ENCODE data around the gene NISCH. TPM values are rescaled to one million over a fixed set of nuclear protein-coding genes. Genes with fewer than 3 reads are reported as not detected.
"Not testable (repeated sequence)": the region's sequence is repeated elsewhere in the genome, so short reads cannot be mapped to it uniquely, and the experiment has no call there.

The NISCH gene
- total RNA-seq, 2 experiments from 2014 or later = 50.4 to 52.5 TPM

DNA sequence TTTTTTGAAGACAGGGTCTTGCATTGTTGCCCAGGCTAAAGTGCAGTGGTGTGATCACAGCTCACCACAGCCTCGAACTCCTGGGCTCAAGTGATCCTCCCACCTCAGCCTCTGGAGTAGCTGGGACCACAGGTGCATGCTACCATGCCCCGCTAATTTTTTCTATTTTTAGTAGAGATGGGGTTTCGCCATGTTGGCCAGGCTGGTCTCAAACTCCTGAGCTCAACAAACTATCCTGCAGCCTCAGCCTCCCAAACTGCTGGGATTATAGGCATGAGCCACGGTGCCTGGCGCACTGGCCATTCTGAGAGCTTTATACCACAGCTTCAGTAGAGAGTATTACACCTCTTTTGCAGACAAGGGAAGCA is 71.3 kb downstream of the NISCH start:
- CTCF ChIA-PET = not testable (repeated sequence)

GRCh38 chr3:52527039-52527731 is 71.8 kb downstream of the NISCH start:
- Mint-ChIP-seq H3K27ac (no peak overlapping the region), H3K9me3 (no peaks in the 10 kb centered on the region), H3K4me3 (no peak overlapping the region), H3K4me1 (ENCODE audit: low read depth) (no peaks in the 10 kb centered on the region), H3K36me3 (ENCODE audit: low read depth) (peaks cover 5% of the 10 kb centered on the region), H3K27me3 (ENCODE audit: low read depth) (no peaks in the 10 kb centered on the region)
- CTCF ChIA-PET = no interaction called here
- intact Hi-C loops (cut with micrococcal nuclease) = no loop called here
- no peak for DNase-seq

More for the DNA sequence above, 71.3 kb downstream of the NISCH start:
- H3K9me3 Mint-ChIP-seq; H3K27me3 Mint-ChIP-seq (ENCODE audit: low read depth); H3K27ac Mint-ChIP-seq; H3K4me3 Mint-ChIP-seq; H3K4me1 Mint-ChIP-seq (ENCODE audit: low read depth); intact Hi-C loops (cut with micrococcal nuclease); DNase-seq; H3K36me3 Mint-ChIP-seq (ENCODE audit: low read depth): not testable (repeated sequence)

- no peak for DNase-seq
- no peak overlapping the region for H3K27ac Mint-ChIP-seq
- no peaks in the 10 kb centered on the region for H3K27me3 Mint-ChIP-seq (ENCODE audit: low read depth)
- H3K4me1 Mint-ChIP-seq (ENCODE audit: low read depth) = peaks cover 5% of the 10 kb centered on the region
- CTCF ChIA-PET = interaction anchor here (1.3 kb wide), 1 partner anchor 79 kb away, joined by 3 read pairs; no protein-coding TSS in a partner anchor
- no peak overlapping the region for H3K4me3 Mint-ChIP-seq
- peaks cover 5% of the 10 kb centered on the region for H3K36me3 Mint-ChIP-seq (ENCODE audit: low read depth)
- H3K9me3 Mint-ChIP-seq = no peaks in the 10 kb centered on the region
- intact Hi-C loops (cut with micrococcal nuclease) = no loop called here
Observed at GRCh38 chr3:52527732-52528585, 72.6 kb downstream of the NISCH start.

GRCh38 chr3:52528586-52529375 is 73.4 kb downstream of the NISCH start:
- Mint-ChIP-seq H3K27me3 (ENCODE audit: low read depth) (no peaks in the 10 kb centered on the region), H3K4me3 (no peak overlapping the region), H3K9me3 (no peaks in the 10 kb centered on the region), H3K27ac (no peak overlapping the region), H3K36me3 (ENCODE audit: low read depth) (peaks cover 5% of the 10 kb centered on the region), H3K4me1 (ENCODE audit: low read depth) (peaks cover 5% of the 10 kb centered on the region)
- DNase-seq = peak; percentile 2
- intact Hi-C loops (cut with micrococcal nuclease) = no loop called here
- CTCF ChIA-PET = interaction anchor here (0.5 to 1.3 kb wide), 2 partner anchors 55 to 80 kb away, joined by 3 read pairs; no protein-coding TSS in a partner anchor

DNA sequence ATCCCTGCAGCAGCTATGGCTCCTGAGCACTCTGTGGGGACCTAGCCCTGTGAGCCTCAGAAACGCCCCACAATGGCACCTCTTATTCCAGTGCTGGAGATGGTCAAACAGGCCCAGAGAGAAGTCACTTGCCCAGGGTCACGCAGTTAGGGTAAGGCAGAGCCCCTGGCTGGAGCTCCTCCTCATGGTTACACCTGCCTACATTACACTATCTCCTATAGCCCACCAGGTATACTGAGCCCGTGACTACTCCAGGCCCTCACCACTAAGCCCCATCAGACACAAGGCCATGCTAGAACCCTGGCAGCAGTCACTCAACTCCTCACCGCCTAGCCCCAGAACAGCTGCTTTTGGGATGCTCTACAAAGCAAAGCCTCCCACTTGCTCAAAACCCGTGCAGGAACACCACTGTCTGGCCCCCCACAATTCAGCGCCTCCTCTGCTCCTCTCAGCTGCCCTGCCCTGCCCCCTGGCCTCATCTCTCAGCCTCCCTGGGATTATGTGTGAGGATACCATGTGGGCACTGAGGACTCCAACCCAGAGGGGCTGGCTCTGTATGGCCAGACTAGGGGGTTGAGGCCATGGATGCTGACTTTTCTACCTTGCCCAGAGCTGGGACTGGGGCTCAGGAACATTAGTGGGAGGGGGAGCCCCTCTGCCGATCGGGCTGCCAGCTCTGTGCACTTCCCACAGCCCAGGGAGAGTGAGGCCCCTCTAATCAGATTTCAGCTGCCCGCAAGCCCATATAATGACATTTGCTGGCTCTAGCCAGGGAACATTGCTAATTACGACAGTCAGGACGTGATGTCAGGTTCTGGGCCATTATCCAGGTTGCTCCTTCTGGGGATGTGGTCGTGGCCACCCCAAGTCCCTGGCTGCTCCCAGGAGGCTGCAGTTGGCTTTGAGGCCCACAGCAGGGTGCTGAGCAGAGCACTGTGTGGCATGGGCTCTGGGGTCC is 74.3 kb downstream of the NISCH start:
- DNase-seq = peak; percentile 3
- no peaks in the 10 kb centered on the region for H3K9me3 Mint-ChIP-seq
- H3K36me3 Mint-ChIP-seq (ENCODE audit: low read depth) = no peaks in the 10 kb centered on the region
- no peak overlapping the region for H3K27ac Mint-ChIP-seq
- no peak overlapping the region for H3K4me3 Mint-ChIP-seq
- intact Hi-C loops (cut with micrococcal nuclease) = loop anchor here (10.0 kb wide), 2 partner anchors 515 to 815 kb away; partner anchors contain the start of genes DCP1A and SFMBT1
- H3K27me3 Mint-ChIP-seq (ENCODE audit: low read depth) = no peaks in the 10 kb centered on the region
- H3K4me1 Mint-ChIP-seq (ENCODE audit: low read depth) = peaks cover 5% of the 10 kb centered on the region
- CTCF ChIA-PET = interaction anchor here (0.5 to 1.3 kb wide), 2 partner anchors 54 to 81 kb away, joined by 3 read pairs; no protein-coding TSS in a partner anchor

DNA sequence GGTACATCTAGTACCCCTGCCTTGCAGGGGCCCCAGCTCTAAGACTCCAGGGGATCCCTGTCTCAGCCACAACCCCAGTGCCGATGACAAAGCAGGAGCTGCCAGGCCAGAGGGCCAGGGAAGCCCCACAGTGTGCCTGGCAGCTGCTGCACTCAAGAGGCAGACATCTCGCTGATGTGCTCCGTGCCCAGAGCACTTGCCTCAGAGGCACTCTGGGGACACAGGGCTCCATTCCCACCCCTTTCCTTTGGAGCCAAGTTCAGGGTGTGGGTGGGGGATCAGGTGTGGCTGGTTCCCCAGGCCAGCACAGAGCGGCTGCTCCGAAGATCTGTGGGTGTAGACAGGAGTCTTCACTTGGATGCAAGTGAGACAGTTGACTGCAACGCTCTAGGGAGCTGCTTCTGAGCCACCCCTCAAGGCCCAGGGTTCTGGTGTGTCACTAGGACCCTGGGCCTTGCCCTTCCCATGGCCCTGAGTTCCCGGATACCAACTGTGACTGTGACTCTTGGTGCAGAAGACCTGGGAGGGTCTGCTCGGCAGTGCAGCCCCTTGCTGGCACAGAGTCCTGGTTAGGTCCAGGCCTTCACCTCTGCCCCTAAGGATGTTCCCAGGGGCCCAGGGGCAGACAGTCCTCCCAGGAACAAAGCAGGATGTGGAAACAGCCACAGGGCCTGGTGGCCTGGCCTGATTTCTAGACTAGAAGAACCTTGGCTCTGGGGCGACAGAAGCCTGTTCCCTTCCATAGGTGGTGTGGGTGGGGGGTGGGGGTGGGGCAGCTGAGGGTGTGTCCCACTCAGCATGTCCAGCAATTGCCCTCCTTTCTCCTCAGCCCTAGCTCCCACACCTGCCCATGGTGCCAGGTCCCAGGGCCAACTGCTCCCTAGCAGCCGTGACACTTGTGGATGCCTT is 75.8 kb downstream of the NISCH start:
- CTCF ChIA-PET = no interaction called here
- no peak overlapping the region for H3K4me3 Mint-ChIP-seq
- H3K9me3 Mint-ChIP-seq = no peaks in the 10 kb centered on the region
- H3K4me1 Mint-ChIP-seq (ENCODE audit: low read depth) = peaks cover 14% of the 10 kb centered on the region
- H3K27ac Mint-ChIP-seq = no peak overlapping the region
- H3K27me3 Mint-ChIP-seq (ENCODE audit: low read depth) = no peaks in the 10 kb centered on the region
- DNase-seq = no peak
- intact Hi-C loops (cut with micrococcal nuclease) = loop anchor here (10.0 kb wide), 2 partner anchors 514 to 814 kb away; partner anchors contain the start of genes DCP1A and SFMBT1
- H3K36me3 Mint-ChIP-seq (ENCODE audit: low read depth) = no peaks in the 10 kb centered on the region

DNA sequence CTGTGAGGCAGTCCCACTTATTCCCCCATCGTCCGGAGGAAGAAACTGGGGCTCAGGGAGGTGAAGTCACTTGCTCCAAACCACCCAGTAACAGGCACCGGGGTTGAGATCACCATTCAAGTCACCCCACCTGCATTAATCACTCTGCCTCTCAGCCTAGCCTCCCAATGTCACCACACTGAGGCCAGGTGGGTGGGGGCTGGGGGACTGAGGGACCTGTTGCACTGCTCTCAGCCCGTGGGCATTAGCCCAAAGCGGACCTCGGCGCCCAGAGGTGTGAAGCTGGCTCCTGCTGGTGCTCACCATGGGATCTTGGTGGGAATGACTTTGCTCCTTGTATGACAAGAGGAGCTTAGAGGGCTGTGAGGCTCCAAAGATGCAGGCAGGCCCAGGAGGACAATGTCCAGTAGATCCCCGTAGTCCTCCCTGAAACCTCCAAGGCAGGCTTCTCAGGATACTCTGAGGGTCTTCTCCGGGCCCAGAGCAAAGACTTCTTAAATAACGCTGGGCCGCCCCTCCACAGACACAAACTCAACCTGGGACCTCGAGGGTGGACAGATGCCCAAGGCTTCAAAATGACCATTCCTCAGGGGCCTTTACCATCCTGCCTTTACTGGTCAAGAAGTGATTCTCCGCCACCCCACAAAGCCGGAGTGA is 76.6 kb downstream of the NISCH start:
- no peaks in the 10 kb centered on the region for H3K27me3 Mint-ChIP-seq (ENCODE audit: low read depth)
- no peak overlapping the region for H3K27ac Mint-ChIP-seq

DNA sequence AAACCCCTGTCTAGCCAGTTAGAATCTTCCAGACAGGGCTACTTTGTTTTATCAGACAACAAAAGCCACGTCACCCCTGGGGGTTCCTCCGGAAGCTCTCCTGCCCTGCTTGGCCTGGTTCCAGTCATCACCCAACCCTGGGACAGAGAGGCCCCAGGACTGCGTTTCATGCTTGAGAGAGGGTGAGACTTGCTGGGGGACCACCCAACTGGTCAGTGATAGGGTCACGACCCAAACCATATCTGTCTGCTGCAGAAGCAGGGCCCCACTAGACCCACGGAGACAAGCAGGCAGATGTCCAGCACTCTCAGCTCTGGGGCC is 77.1 kb downstream of the NISCH start:
- CTCF ChIA-PET = no interaction called here
- Mint-ChIP-seq H3K4me3 (peak overlapping the region; percentile 72), H3K27ac (no peak overlapping the region), H3K36me3 (ENCODE audit: low read depth) (peaks cover 2% of the 10 kb centered on the region), H3K9me3 (no peaks in the 10 kb centered on the region), H3K27me3 (ENCODE audit: low read depth) (no peaks in the 10 kb centered on the region), H3K4me1 (ENCODE audit: low read depth) (peaks cover 17% of the 10 kb centered on the region)
- intact Hi-C loops (cut with micrococcal nuclease) = loop anchor here (10.0 kb wide), 2 partner anchors 512 to 812 kb away; partner anchors contain the start of genes DCP1A and SFMBT1
- DNase-seq = peak; percentile 53

More for the DNA sequence above, 76.6 kb downstream of the NISCH start:
- DNase-seq = peak; percentile 5
- Mint-ChIP-seq H3K36me3 (ENCODE audit: low read depth) (peaks cover 2% of the 10 kb centered on the region), H3K9me3 (no peaks in the 10 kb centered on the region), H3K4me1 (ENCODE audit: low read depth) (peaks cover 15% of the 10 kb centered on the region), H3K4me3 (peak overlapping the region; percentile 72)
- CTCF ChIA-PET = no interaction called here
- intact Hi-C loops (cut with micrococcal nuclease) = loop anchor here (10.0 kb wide), 2 partner anchors 513 to 813 kb away; partner anchors contain the start of genes DCP1A and SFMBT1

DNA sequence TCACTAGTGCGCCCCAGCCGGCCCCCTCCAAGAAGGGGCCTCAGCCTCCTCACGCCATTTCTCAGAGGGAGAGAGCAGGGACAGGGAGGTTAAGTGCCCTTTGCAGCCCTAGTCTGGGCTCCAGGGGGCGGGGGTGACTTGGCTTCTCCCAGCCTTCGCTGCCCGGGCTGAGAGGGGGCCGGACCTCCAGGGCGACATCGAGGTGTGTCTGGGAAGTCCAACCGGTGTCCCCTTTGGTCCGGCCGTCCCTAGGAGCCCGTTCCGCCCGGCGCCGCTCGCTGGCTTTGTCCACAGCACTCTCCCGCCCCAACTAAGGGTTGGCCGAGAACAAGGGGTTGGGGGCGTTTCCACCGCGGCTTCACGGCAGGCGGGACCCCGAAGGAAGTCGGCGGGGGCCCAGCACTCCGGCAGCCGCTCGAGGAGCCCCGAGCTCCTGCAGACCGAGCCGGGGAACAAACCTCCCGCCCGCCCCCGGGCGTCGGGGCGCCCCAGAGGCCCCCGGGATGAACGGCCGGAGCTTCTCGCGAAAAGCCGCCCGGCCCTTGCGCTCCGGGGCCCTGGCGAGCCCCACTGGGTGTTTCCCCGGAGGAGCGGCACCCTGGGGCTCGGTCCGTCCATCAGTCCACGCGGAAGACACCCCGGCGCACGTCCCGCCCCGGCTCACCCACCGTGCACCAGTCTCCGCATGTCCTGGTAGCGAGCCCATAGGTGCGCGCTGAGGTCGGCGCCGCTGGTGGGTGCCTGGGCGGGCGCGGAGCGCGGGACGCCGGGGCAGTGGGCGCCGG is 77.6 kb downstream of the NISCH start:
- Mint-ChIP-seq H3K4me1 (ENCODE audit: low read depth) (peaks cover 22% of the 10 kb centered on the region), H3K27me3 (ENCODE audit: low read depth) (no peaks in the 10 kb centered on the region), H3K27ac (no peak overlapping the region), H3K9me3 (no peaks in the 10 kb centered on the region), H3K36me3 (ENCODE audit: low read depth) (peaks cover 7% of the 10 kb centered on the region), H3K4me3 (peak overlapping the region; percentile 72)
- peak; percentile 28 for DNase-seq
- intact Hi-C loops (cut with micrococcal nuclease) = loop anchor here (10.0 kb wide), 2 partner anchors 512 to 812 kb away; partner anchors contain the start of genes DCP1A and SFMBT1
- CTCF ChIA-PET = no interaction called here

All from activated naive CD4-positive, alpha-beta T cell treated with anti-CD3 and anti-CD28 coated beads for 36 hours (primary cell).